Endothelial cell of umbilical vein (primary cell): Measurements from ENCODE around the gene RALGPS1. TPM values are rescaled to one million over a fixed set of nuclear protein-coding genes. Genes with fewer than 3 reads are reported as not detected.

Experiments
- BruUV-seq: library from RNA; stranded (reverse); fragments of 400-500 nt; replicated peaks from 2 replicates; lab custom pipeline; 2021; lab: Mats Ljungman, UMichigan
- CTCF ChIA-PET: fragments of 300-600, 350-600 bp; sonication (Branson Sonifier 250); formaldehyde crosslinking; loops from one replicate; lab custom pipeline; 2021; ENCODE audit warnings: antibody characterized with exemption, inconsistent platforms; lab: Charles Lee
- POLR2A ChIA-PET: fragments of 300-600, 350-600 bp; sonication (Branson Sonifier 250); formaldehyde crosslinking; loops from one replicate; lab custom pipeline; 2021; ENCODE audit warnings: antibody characterized with exemption, inconsistent platforms; lab: Charles Lee
- DNase-seq: peaks from one replicate; pipeline ENCODE4 v3.0.0-alpha.2; 2011; ENCODE audit warnings: low read depth, low spot score
- FAIRE-seq: peaks from 2 replicates; lab custom pipeline; 2011; peaks lifted over from hg19 to GRCh38; lab: Jason Lieb, UNC
- H2AFZ ChIP-seq: 2 replicates; pipeline ENCODE4 v1.6.0; 2012; ENCODE audit warnings: low read depth, low read length, control low read depth, inconsistent platforms
- H3K27ac ChIP-seq: 2 replicates; pipeline ENCODE4 v1.5.1; 2011; ENCODE audit warnings: low read depth, mild to moderate bottlenecking, control low read depth, low read length, moderate library complexity; ENCODE audit not compliant: insufficient read depth
- H3K27me3 ChIP-seq, 2 experiments: 2 replicates each; pipeline versions ENCODE4 v1.6.0 to v1.6.1; 2011; ENCODE audit warnings: low read length in 2 of 2, mixed read lengths in 1 of 2; ENCODE audit not compliant: control insufficient read depth in 2 of 2, insufficient read depth in 2 of 2
- H3K36me3 ChIP-seq, 2 experiments: 2 replicates in 1 of 2; 3 replicates in 1 of 2; pipeline ENCODE4 v1.5.1; 2011; ENCODE audit warnings: low read length in 2 of 2, mild to moderate bottlenecking in 1 of 2, moderate library complexity in 1 of 2; ENCODE audit not compliant: control insufficient read depth in 2 of 2, insufficient read depth in 2 of 2; ENCODE audit errors: extremely low read depth in 1 of 2
- H3K4me1 ChIP-seq: 3 replicates; pipeline ENCODE4 v1.5.1; 2011; ENCODE audit warnings: mild to moderate bottlenecking, low read length; ENCODE audit not compliant: control insufficient read depth, insufficient read depth; ENCODE audit errors: extremely low read depth
- H3K4me2 ChIP-seq: 2 replicates; pipeline ENCODE4 v1.6.1; 2011; ENCODE audit warnings: low read length, control low read depth, mixed read lengths; ENCODE audit not compliant: insufficient read depth
- H3K4me3 ChIP-seq, 3 experiments: fragments of 200-600 bp in 1 of 3; sonication (generic), shearing (Covaris generic) in 1 of 3; replicated peaks in 1 of 3; 2 replicates each; pipeline ENCODE4 v1.5.1; 2011 to 2016; ENCODE audit warnings: control low read depth in 3 of 3, low read length in 3 of 3, mild to moderate bottlenecking in 2 of 3, inconsistent platforms in 1 of 3, low read depth in 1 of 3, moderate library complexity in 1 of 3; ENCODE audit not compliant: insufficient read depth in 1 of 3
- H3K79me2 ChIP-seq: 2 replicates; pipeline ENCODE4 v1.6.0; 2012; ENCODE audit warnings: low read length, inconsistent platforms; ENCODE audit not compliant: control insufficient read depth, insufficient read depth
- H3K9ac ChIP-seq: replicated peaks from 2 replicates; pipeline ENCODE3; 2011; ENCODE audit warnings: low read length, control low read depth; ENCODE audit not compliant: insufficient read depth; ENCODE audit errors: extremely low read depth
- H3K9me1 ChIP-seq: replicated peaks from 3 replicates; pipeline ENCODE4 v1.6.0; 2011; ENCODE audit warnings: mild to moderate bottlenecking, low read length; ENCODE audit not compliant: control insufficient read depth, insufficient read depth; ENCODE audit errors: extremely low read depth
- H3K9me3 ChIP-seq: replicated peaks from 2 replicates; pipeline ENCODE4 v1.5.1; 2012; ENCODE audit warnings: low read length, inconsistent platforms; ENCODE audit not compliant: control insufficient read depth, insufficient read depth
- H4K20me1 ChIP-seq: replicated peaks from 2 replicates; pipeline ENCODE3; 2011; ENCODE audit warnings: mild to moderate bottlenecking, low read length; ENCODE audit not compliant: control insufficient read depth, insufficient read depth; ENCODE audit errors: extremely low read depth
- EZH2 ChIP-seq: IDR thresholded peaks from 2 replicates; pipeline ENCODE4 v1.6.1; 2012; ENCODE audit warnings: borderline replicate concordance, low read depth, mild to moderate bottlenecking, moderate library complexity, low read length, inconsistent platforms; ENCODE audit not compliant: severe bottlenecking
- FOS ChIP-seq: IDR thresholded peaks from 2 replicates; pipeline ENCODE4 v1.6.1; 2011; ENCODE audit warnings: mild to moderate bottlenecking, low read length, moderate library complexity, borderline replicate concordance; ENCODE audit not compliant: insufficient read depth
- POLR2A ChIP-seq: IDR thresholded peaks from 2 replicates; pipeline ENCODE4 v1.6.1; 2012; ENCODE audit warnings: low read depth, mild to moderate bottlenecking, control low read depth, low read length
- dilution Hi-C: fragments of 300-500 bp; cut with MboI; formaldehyde crosslinking; loops from one replicate; pipeline ENCODE4 v1.15.0; 2019; ENCODE audit warnings: low sequenced_read_pairs; ENCODE audit not compliant: extremely low pct_ligation_motif_present
- intact Hi-C: fragments of 100-400 bp; cut with micrococcal nuclease; formaldehyde crosslinking; loops from one replicate; pipeline ENCODE4 v1.10.0; 2022
- polyA plus RNA-seq, 4 experiments: library from polyadenylated mRNA; depleted of rRNA in 3 of 4; stranded (reverse) in 3 of 4; unstranded in 1 of 4; fragments of >200 nt; gene quantifications; 2 replicates each; pipeline versions ENCODE4 v1.2.1 to v1.2.3, GENCODE V29; 2011 to 2012; ENCODE audit warnings: missing spikeins in 1 of 4
- total RNA-seq: library from RNA; stranded (reverse); gene quantifications from 2 replicates; pipeline ENCODE4 v1.2.3, GENCODE V29; 2021
- TF ChIP-seq, protein P1 (sequence below): IDR thresholded peaks from 2 replicates; pipeline ENCODE4 v1.6.1; 2011; ENCODE audit not compliant: insufficient read depth, insufficient read length
- TF ChIP-seq, protein P2 (sequence below), 2 donors: IDR thresholded peaks; 1 replicate in 1 of 2; 2 replicates in 1 of 2; pipeline ENCODE4 v1.5.1; 2011; ENCODE audit warnings: low read length in 2 of 2, mild to moderate bottlenecking in 2 of 2, moderate library complexity in 2 of 2, control low read depth in 1 of 2, inconsistent platforms in 1 of 2, low read depth in 1 of 2; ENCODE audit not compliant: insufficient read depth in 1 of 2; ENCODE audit errors: extremely low read depth in 1 of 2

RALGPS1 gene
- total and polyA plus RNA-seq, 2 donors (not counting 3 experiments of a cell fraction or from before 2014, with no cell fraction given), result 3.8 to 5.5 TPM

DNA sequence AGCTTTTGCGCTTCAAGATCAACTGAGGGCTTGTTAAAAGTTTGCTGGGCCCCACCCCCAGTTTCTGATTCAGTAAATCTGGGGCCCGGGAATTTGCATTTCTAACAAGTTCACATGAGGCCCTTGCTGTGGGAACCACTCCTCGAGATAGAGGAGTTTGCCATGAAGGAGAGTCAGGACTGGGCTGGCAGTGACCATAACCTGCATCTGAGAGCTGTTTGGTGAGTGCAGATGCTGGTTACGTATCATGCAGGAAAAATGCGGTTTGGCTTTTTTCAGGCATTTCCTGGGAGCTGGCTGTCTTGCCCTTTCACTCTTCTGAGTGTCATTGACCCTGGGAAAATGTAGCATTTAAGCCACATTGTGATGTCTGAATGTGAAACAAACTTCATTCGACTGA is 217.3 kb downstream of the RALGPS1 start:
- CTCF ChIA-PET, result interaction anchor here (1.1 kb wide), 1 partner anchor 18 kb away, joined by 3 read pairs; no protein-coding TSS in a partner anchor

GRCh38 chr9:127132375-127132774 is 217.8 kb downstream of the RALGPS1 start:
- no peak for TF ChIP-seq FOS
- H3K4me2 ChIP-seq, result no peak overlapping the region
- no peaks in the 10 kb centered on the region for H3K9me1 ChIP-seq
- no peak overlapping the region for H3K4me3 ChIP-seq
- no TSS peak for BruUV-seq
- dilution Hi-C loops (no loop called here), intact Hi-C loops (no loop called here)
- no peaks in the 10 kb centered on the region for H4K20me1 ChIP-seq
- FAIRE-seq (no peak), DNase-seq (no peak)
- H2AFZ ChIP-seq, result no peak overlapping the region
- no peaks in the 10 kb centered on the region for H3K79me2 ChIP-seq
- H3K9ac ChIP-seq, result no peak overlapping the region
- no peaks in the 10 kb centered on the region for H3K9me3 ChIP-seq
- POLR2A ChIA-PET, result no interaction called here
- H3K27ac ChIP-seq, result no peak overlapping the region
- CTCF ChIA-PET, result no interaction called here
- H3K36me3 ChIP-seq, result no peaks in the 10 kb centered on the region
- H3K4me1 ChIP-seq, result no peaks in the 10 kb centered on the region
- peaks cover under 1 to 4% of the 10 kb centered on the region in 2 experiments for H3K27me3 ChIP-seq

More for the DNA sequence above, 217.3 kb downstream of the RALGPS1 start:
- H4K20me1 ChIP-seq, result no peaks in the 10 kb centered on the region
- intact Hi-C loops, result no loop called here
- H3K9me3 ChIP-seq, result no peaks in the 10 kb centered on the region
- H3K27me3 ChIP-seq, result peaks cover 2 to 5% of the 10 kb centered on the region in 2 experiments
- no peak overlapping the region for H3K4me3 ChIP-seq
- no peaks in the 10 kb centered on the region for H3K4me1 ChIP-seq
- BruUV-seq, result no TSS peak
- no peak for TF ChIP-seq EZH2
- no peak for TF ChIP-seq POLR2A
- TF ChIP-seq, protein P1, sequence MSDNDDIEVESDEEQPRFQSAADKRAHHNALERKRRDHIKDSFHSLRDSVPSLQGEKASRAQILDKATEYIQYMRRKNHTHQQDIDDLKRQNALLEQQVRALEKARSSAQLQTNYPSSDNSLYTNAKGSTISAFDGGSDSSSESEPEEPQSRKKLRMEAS, result no peak
- TF ChIP-seq, protein P2, sequence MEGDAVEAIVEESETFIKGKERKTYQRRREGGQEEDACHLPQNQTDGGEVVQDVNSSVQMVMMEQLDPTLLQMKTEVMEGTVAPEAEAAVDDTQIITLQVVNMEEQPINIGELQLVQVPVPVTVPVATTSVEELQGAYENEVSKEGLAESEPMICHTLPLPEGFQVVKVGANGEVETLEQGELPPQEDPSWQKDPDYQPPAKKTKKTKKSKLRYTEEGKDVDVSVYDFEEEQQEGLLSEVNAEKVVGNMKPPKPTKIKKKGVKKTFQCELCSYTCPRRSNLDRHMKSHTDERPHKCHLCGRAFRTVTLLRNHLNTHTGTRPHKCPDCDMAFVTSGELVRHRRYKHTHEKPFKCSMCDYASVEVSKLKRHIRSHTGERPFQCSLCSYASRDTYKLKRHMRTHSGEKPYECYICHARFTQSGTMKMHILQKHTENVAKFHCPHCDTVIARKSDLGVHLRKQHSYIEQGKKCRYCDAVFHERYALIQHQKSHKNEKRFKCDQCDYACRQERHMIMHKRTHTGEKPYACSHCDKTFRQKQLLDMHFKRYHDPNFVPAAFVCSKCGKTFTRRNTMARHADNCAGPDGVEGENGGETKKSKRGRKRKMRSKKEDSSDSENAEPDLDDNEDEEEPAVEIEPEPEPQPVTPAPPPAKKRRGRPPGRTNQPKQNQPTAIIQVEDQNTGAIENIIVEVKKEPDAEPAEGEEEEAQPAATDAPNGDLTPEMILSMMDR (IDR thresholded peaks at IDR 0.05; ENCODE audit: extremely low read depth in 1 of 2, insufficient read depth in 1 of 2, low read depth in 1 of 2, low read length in 2 of 2), result no peak
- no peak for TF ChIP-seq FOS
- no peak overlapping the region for H3K9ac ChIP-seq
- no peaks in the 10 kb centered on the region for H3K9me1 ChIP-seq
- H3K27ac ChIP-seq, result no peak overlapping the region
- H2AFZ ChIP-seq, result no peak overlapping the region
- dilution Hi-C loops, result no loop called here
- H3K79me2 ChIP-seq, result no peaks in the 10 kb centered on the region
- no peaks in the 10 kb centered on the region for H3K36me3 ChIP-seq
- H3K4me2 ChIP-seq, result no peak overlapping the region
- FAIRE-seq (no peak), DNase-seq (no peak)
- POLR2A ChIA-PET, result no interaction called here
